Right cardiac atrium (tissue), 5 donors: Measurements from ENCODE around the gene UQCC2. TPM values are rescaled to one million over a fixed set of nuclear protein-coding genes. Genes with fewer than 3 reads are reported as not detected.

Experiments
- ATAC-seq, 2 donors: fragments of 200-7000 bp; cut with Tn5 transposase; one replicate each; pipeline versions ENCODE4 v1.8.0 to v1.9.1; 2020; ENCODE audit warnings: moderate library complexity in 2 of 2, mild to moderate bottlenecking in 1 of 2
- DNase-seq, 3 donors: peaks; one replicate each; pipeline ENCODE4 v3.0.0-alpha.2; 2020
- H3K27ac ChIP-seq: one replicate; pipeline ENCODE4 v1.5.1; 2013; ENCODE audit warnings: mild to moderate bottlenecking, low read length, control low read depth, moderate library complexity
- H3K27me3 ChIP-seq: one replicate; pipeline ENCODE4 v1.6.1; 2013; ENCODE audit not compliant: control insufficient read depth, insufficient read depth
- H3K4me1 ChIP-seq: one replicate; pipeline ENCODE4 v1.6.1; 2013; ENCODE audit warnings: low read length; ENCODE audit not compliant: control insufficient read depth, insufficient read depth
- H3K4me3 ChIP-seq: one replicate; pipeline ENCODE4 v1.5.1; 2013; ENCODE audit warnings: low read length, control low read depth
- H3K9me3 ChIP-seq: one replicate; pipeline ENCODE4 v1.6.1; 2013; ENCODE audit warnings: low read length; ENCODE audit not compliant: control insufficient read depth
- WGBS: extraction: QIAGEN DNeasy Blood & Tissue Kit; methylation state at CpG from one replicate; pipeline ENCODE4 v1.1.7; 2013; 5-methylcytosine and 5-hydroxymethylcytosine counted together
- intact Hi-C, 4 donors: fragments of 100-400 bp; cut with DNase I; formaldehyde crosslinking; loops; one replicate each; pipeline versions ENCODE4 v1.11.0 to v1.14.0; 2022 to 2023
- polyA plus RNA-seq: library from polyadenylated mRNA; stranded (reverse); fragments of 200-250 nt; gene quantifications from one replicate; pipeline ENCODE4 v1.2.3, GENCODE V29; 2013
- total RNA-seq, 4 donors: library from RNA; stranded (reverse); fragmentation: NEBNext Ultra II Directional; extraction: Animal tissue kit (Norgen Biotek cat#: 25700); gene quantifications; one replicate each; pipeline ENCODE4 v1.2.1, GENCODE V29; 2021
- donor health status: healthy with polysubstance abuse.
- donor health status: DM: no; HTN: yes; CAD: no.
- donor health status: DM: no; HTN: no; CAD: no.
- donor health status: DM: no; HTN: yes; CAD: no; lungs with severe emphysema.
- donor health status: DM: yes; HTN: yes; CAD: no.

UQCC2 gene
- total and polyA plus RNA-seq, 5 donors: 188 to 376 (median 235) TPM

DNA sequence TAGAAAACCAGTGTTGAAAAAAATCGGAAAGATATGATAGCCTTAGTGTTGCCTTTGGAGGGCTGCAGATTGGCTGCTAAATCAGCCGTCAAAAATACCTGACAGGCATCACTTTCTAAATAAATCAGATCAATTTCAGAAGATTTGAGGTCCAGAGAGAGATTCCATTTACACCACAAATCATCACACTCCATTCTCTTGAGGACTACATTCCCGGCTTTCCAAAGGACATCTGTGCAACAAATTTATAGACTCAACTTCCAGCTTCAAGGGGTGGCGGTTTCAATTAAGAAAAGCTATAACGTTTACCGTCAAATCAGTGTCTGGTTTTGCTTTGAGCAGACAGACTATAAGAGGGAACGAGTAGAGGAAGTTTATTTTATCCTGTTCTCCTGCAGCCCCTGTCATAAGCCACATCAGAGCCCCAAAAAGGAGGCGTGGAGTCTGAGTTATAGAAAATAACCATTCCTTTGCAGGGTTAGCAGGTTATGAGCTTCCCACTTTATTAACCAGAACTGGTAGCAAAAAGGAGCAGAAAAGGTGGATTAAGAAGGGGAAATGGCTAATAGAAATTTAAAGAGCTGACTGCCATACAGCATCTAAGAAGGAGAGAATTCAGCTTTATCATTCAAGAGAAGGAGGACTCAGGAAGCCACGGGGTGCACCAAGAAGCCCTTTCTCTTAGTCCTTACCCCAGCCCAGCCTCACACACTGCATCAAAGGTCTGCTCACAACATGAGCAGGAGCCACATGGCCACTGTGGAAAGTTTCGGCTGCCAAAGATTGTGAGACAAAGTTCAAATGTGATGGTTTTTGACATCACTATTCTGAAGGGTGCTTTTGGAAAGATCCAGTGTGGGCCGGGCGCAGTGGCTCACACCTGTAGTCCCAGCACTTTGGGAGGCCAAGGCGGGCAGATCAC, 12.9 kb upstream of the UQCC2 start:
- Histone ChIP-seq H3K27me3 (no peaks in the 10 kb centered on the region), H3K9me3 (no peaks in the 10 kb centered on the region), H3K4me1 (peaks cover 10% of the 10 kb centered on the region), H3K4me3 (no peak overlapping the region), H3K27ac (no peak overlapping the region)
- DNase-seq (no peak), ATAC-seq (no peak)
- intact Hi-C loops: no loop called here
- 70% methylated on average over 13 of the region's 13 CpGs for WGBS

DNA sequence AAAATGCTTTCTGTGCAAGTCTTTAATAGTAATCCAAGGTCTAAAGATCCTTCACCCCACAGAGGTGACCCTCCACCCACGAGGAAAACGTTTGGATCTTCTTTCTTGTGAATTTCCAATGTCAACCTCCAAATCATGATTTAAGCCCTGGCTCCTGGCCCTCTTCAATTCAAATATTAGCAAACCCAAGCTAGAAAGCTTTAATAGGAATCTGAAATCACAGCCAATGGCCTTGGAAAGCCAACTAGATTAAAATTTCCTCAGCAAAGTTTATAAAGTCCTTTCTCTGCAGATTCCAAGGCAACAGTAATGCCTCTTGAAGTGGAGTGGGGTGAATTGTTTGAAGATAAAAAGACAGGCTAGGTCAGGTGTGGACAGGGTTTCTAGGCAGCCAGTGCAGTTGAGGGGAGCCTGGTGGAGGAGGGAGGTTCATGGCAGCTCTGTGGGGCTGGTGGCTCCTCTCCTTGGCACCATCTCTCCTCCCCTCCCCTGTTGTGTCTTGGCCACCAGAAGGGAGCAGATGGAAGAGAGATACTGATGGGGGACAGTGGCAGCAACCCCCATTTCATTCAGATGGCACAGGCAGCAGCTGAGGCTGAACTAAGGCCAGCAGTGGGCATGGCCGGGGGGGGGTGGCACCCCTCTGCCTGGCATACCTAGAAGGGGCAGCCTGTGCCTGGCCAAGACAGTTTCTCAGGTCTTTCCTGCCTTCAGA, 12.0 kb upstream of the UQCC2 start:
- H3K27me3 ChIP-seq: no peaks in the 10 kb centered on the region
- H3K4me3 ChIP-seq: no peak overlapping the region
- peaks cover 7% of the 10 kb centered on the region for H3K4me1 ChIP-seq
- 49% methylated on average over 3 of the region's 3 CpGs for WGBS
- H3K27ac ChIP-seq: no peak overlapping the region
- ATAC-seq: no peak
- H3K9me3 ChIP-seq: no peaks in the 10 kb centered on the region
- intact Hi-C loops: no loop called here
- DNase-seq: no peak

DNA sequence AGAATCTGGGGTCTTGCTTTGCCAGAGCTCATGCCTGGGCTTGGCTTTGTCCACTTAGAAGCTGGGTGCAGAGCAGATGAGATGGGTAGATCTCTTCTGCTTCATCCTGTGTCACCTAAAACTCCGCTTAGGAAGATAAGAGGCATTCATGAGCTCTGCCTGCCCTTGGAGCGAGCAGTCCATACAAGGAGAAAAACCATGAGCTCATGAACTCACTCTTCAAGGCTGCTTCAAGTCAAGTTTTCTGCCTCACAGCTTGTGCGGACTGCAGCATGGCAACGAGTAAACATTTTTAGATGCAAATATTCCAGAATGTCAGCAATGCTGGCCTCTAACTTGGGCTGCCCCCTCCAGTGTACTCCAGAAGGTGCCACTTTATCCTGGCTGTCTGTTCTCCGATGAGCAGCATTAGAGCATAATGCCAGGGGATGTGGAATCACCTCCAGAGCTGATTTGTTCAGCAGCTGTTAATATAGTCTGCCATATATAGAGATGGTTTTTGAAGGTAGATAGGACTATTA, 10.7 kb upstream of the UQCC2 start:
- peak; percentile 55 to 59 for ATAC-seq
- Histone ChIP-seq H3K27ac (peak overlapping the region; percentile 61), H3K4me1 (peaks cover 10% of the 10 kb centered on the region), H3K27me3 (no peaks in the 10 kb centered on the region), H3K9me3 (no peaks in the 10 kb centered on the region), H3K4me3 (no peak overlapping the region)
- DNase-seq: peak in 1 of 3 donors; percentile 44
- 69% methylated on average over 5 of the region's 5 CpGs for WGBS
- intact Hi-C loops: no loop called here

DNA sequence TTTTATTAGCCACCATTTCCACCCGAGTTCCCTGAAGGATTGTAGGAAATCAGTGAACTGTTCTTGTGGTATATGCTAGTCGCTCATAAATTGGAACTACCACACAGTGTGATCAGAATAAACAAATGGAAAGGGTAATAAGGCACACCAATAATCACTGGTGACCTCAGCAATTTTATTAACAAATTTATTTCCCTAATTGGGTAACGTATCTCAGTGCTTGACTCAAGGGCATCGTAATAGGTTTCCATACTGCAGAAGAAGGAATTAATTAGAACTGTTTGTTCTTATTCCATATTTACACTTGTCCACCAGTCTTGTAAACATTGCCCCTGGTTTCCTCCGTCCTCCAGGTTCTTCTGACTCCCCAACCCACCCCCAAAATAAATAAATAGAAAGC, 10.0 kb upstream of the UQCC2 start:
- intact Hi-C loops: no loop called here
- no peak overlapping the region for H3K4me3 ChIP-seq
- 58% methylated on average over 5 of the region's 5 CpGs for whole genome bisulfite sequencing
- H3K9me3 ChIP-seq: no peaks in the 10 kb centered on the region
- peaks cover 11% of the 10 kb centered on the region for H3K4me1 ChIP-seq
- H3K27ac ChIP-seq: no peak overlapping the region
- DNase-seq: no peak
- no peaks in the 10 kb centered on the region for H3K27me3 ChIP-seq
- no peak for ATAC-seq

- peaks cover 11% of the 10 kb centered on the region for H3K4me1 ChIP-seq
- DNase-seq (no peak), ATAC-seq (no peak)
Measured at GRCh38 chr6:33720998-33721397, 9.5 kb upstream of the UQCC2 start.

GRCh38 chr6:33719326-33719987, 8.0 kb upstream of the UQCC2 start:
- ATAC-seq: no peak
- Histone ChIP-seq H3K4me3 (no peak overlapping the region), H3K9me3 (no peaks in the 10 kb centered on the region), H3K27me3 (no peaks in the 10 kb centered on the region), H3K27ac (no peak overlapping the region), H3K4me1 (peaks cover 11% of the 10 kb centered on the region)
- intact Hi-C loops: loop anchor here in 1 of 4 donors (5.0 kb wide), 1 partner anchor 43 kb away; no protein-coding TSS in a partner anchor
- WGBS: 79% methylated on average over 11 of the region's 11 CpGs
- no peak for DNase-seq

More at GRCh38 chr6:33720998-33721397, 9.5 kb upstream of the UQCC2 start:
- intact Hi-C loops: no loop called here
- Histone ChIP-seq H3K9me3 (no peaks in the 10 kb centered on the region), H3K4me3 (no peak overlapping the region), H3K27ac (no peak overlapping the region), H3K27me3 (no peaks in the 10 kb centered on the region)
- WGBS: 97% methylated on average over 1 of the region's 1 CpG

DNA sequence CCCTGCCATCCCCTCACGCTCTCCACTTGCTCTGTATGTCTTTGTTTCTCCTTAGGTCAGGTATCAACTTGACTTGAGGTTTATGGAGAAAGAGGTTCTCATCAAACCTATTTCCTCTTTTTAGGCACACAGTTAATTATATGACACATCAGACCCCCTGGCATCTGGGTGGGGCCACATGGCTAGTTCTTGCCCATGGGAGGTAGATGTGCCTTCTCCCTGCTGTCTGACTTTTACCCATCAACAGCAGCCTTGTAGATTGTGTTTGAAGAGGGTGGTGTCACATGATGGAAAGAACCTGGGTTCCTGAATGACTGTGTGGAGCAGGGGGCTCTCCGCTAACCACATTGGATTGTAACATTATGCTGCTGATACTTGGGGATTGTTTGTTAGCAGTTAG, 7.2 kb upstream of the UQCC2 start:
- DNase-seq (no peak), ATAC-seq (no peak)
- Histone ChIP-seq H3K4me3 (no peak overlapping the region), H3K9me3 (no peaks in the 10 kb centered on the region), H3K27me3 (no peaks in the 10 kb centered on the region), H3K4me1 (peaks cover 10% of the 10 kb centered on the region), H3K27ac (no peak overlapping the region)
- WGBS: 95% methylated on average over 2 of the region's 2 CpGs
- intact Hi-C loops: loop anchor here in 1 of 4 donors (5.0 kb wide), 1 partner anchor 44 kb away; no protein-coding TSS in a partner anchor

GRCh38 chr6:33717934-33718455, 6.5 kb upstream of the UQCC2 start:
- ATAC-seq (peak; percentile 13 to 54), DNase-seq (peak in 2 of 3 donors; percentile 81 to 82)
- intact Hi-C loops: loop anchor here in 1 of 4 donors (5.0 kb wide), 1 partner anchor 44 kb away; no protein-coding TSS in a partner anchor
- Histone ChIP-seq H3K4me3 (no peak overlapping the region), H3K27me3 (no peaks in the 10 kb centered on the region), H3K27ac (peak overlapping the region; percentile 21), H3K9me3 (no peaks in the 10 kb centered on the region), H3K4me1 (peaks cover 8% of the 10 kb centered on the region)
- 31% methylated on average over 6 of the region's 6 CpGs for WGBS

DNA sequence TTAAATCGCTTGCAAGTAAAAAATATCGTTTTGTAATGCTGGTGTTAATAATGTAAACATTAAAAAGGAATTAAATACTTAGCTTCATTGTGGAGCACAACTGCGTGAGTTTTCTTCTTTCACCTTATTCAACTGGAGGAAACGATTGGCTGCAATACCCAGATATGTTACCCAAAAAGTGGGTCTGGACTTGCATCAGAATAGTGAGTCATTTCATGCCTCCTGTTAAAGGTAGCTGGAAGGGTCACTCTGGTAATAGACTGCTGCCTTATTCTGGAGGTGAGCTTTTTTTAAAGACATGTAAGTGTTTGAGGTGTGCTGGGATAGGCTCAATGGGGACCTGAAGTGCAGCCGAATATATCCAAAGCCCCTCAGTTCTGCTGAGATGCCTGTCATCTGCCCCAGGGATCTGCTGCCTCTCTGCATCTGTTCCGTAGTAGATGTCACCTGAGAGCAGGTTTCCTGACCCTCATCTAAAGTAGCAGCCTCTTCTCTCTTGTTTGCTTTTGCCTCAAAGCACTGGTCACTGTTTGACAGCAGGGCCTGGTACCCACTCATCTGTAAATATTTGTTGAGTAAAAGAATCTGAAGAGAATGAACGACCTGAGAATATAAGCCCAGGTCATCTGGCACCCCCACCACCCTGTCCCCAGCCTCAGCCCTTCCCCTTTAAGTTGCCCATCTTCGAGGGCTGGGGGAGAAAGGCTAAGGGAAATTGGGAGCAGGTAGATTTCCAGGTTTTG, 5.6 kb upstream of the UQCC2 start:
- Histone ChIP-seq H3K27ac (peak overlapping the region; percentile 70), H3K27me3 (no peaks in the 10 kb centered on the region), H3K4me3 (no peak overlapping the region), H3K9me3 (no peaks in the 10 kb centered on the region), H3K4me1 (peaks cover 8% of the 10 kb centered on the region)
- no peak for ATAC-seq
- intact Hi-C loops: loop anchor here in 1 of 4 donors (5.0 kb wide), 1 partner anchor 45 kb away; no protein-coding TSS in a partner anchor
- DNase-seq: no peak
- 89% methylated on average over 8 of the region's 8 CpGs for WGBS

DNA sequence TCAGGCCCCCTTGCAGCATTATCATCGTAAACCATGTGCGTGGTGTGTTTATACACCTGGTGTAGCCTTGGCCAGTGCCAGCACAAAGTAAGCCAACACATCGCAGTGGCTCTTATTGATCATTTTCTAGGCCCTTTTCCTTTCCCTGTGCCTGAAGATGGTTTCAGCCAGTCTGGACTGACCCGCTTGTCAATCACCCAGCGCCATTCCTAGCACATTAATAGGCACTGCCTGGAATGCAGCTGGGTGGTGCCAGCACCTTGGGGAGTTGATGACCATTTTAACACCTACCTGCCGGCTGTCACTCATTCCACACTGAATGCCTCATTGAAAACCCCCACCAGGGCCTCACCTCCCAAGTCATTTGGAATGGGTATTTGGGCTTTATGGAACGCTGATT, 4.9 kb upstream of the UQCC2 start:
- H3K9me3 ChIP-seq: no peaks in the 10 kb centered on the region
- ATAC-seq (no peak), DNase-seq (no peak)
- 84% methylated on average over 7 of the region's 7 CpGs for WGBS
- peaks cover 8% of the 10 kb centered on the region for H3K4me1 ChIP-seq
- no peak overlapping the region for H3K4me3 ChIP-seq
- intact Hi-C loops: loop anchor here in 1 of 4 donors (5.0 kb wide), 1 partner anchor 46 kb away; no protein-coding TSS in a partner anchor
- no peaks in the 10 kb centered on the region for H3K27me3 ChIP-seq
- no peak overlapping the region for H3K27ac ChIP-seq
